T-helper 17 cell (primary cell): ENCODE data around the gene PDCD6IP. TPM values are rescaled to one million over a fixed set of nuclear protein-coding genes. Genes with fewer than 3 reads are reported as not detected.

Source experiments
- ATAC-seq: fragments of 150-1000 bp; cut with Tn5 transposase; 2 replicates; pipeline ENCODE4 v1.10.0; 2021; ENCODE audit warnings: mild to moderate bottlenecking, moderate library complexity
- DNase-seq, 3 donors: peaks; one replicate each; pipeline versions ENCODE4 v3.0.0 to v3.0.0-alpha.2; 2020 to 2021
- H3K9me3 ChIP-seq: one replicate; pipeline ENCODE4 v1.7.0; 2013; ENCODE audit warnings: low read length, mild to moderate bottlenecking; ENCODE audit not compliant: control insufficient read depth, poor library complexity, severe bottlenecking
- H3K27ac Mint-ChIP-seq: one replicate; pipeline ENCODE4 v1.8.0; 2022; ENCODE audit warnings: mild to moderate bottlenecking, moderate library complexity, mixed read lengths
- H3K27me3 Mint-ChIP-seq: one replicate; pipeline ENCODE4 v1.8.0; 2022; ENCODE audit warnings: mixed read lengths
- H3K36me3 Mint-ChIP-seq: one replicate; pipeline ENCODE4 v1.8.0; 2022; ENCODE audit warnings: low read depth, mixed read lengths
- H3K4me1 Mint-ChIP-seq: one replicate; pipeline ENCODE4 v1.8.0; 2022; ENCODE audit warnings: mild to moderate bottlenecking, mixed read lengths
- H3K4me3 Mint-ChIP-seq: one replicate; pipeline ENCODE4 v1.8.0; 2022; ENCODE audit warnings: mild to moderate bottlenecking, moderate library complexity, mixed read lengths
- total RNA-seq, 4 donors: library from RNA in 2 of 4; stranded (reverse) in 2 of 4; gene quantifications; one replicate each; pipeline ENCODE4 v1.2.3 and lab custom pipeline; 2022 to 2026

PDCD6IP gene
- total RNA-seq, 2 donors from 2014 or later: 149 to 156 TPM

- peaks cover 6% of the 10 kb centered on the region for H3K4me1 Mint-ChIP-seq
- no peaks in the 10 kb centered on the region for H3K9me3 ChIP-seq
- no peak overlapping the region for H3K27ac Mint-ChIP-seq
- H3K4me3 Mint-ChIP-seq: peak overlapping the region; percentile 7
- DNase-seq: no peak
- peaks cover 3% of the 10 kb centered on the region for H3K36me3 Mint-ChIP-seq
- H3K27me3 Mint-ChIP-seq: peaks cover 49% of the 10 kb centered on the region
- no peak for ATAC-seq
These were observed 11.7 kb upstream of the PDCD6IP start for GRCh38 chr3:33786565-33787327.

GRCh38 chr3:33787328-33788009 is 11.0 kb upstream of the PDCD6IP start:
- Mint-ChIP-seq H3K4me1 (peaks cover 9% of the 10 kb centered on the region), H3K27me3 (peaks cover 56% of the 10 kb centered on the region), H3K4me3 (peak overlapping the region; percentile 7), H3K36me3 (peaks cover 3% of the 10 kb centered on the region), H3K27ac (no peak overlapping the region)
- peak; percentile 14 to 36 (median 29) for DNase-seq
- H3K9me3 ChIP-seq: no peaks in the 10 kb centered on the region
- peak; percentile 94 for ATAC-seq

- Mint-ChIP-seq H3K36me3 (no peaks in the 10 kb centered on the region), H3K4me3 (no peak overlapping the region), H3K27ac (no peak overlapping the region), H3K27me3 (peaks cover 54% of the 10 kb centered on the region), H3K4me1 (peaks cover 9% of the 10 kb centered on the region)
- H3K9me3 ChIP-seq: no peaks in the 10 kb centered on the region
- ATAC-seq (no peak), DNase-seq (no peak)
These were observed 9.1 kb upstream of the PDCD6IP start for GRCh38 chr3:33789183-33789954.

GRCh38 chr3:33790091-33790490 is 8.3 kb upstream of the PDCD6IP start:
- no peak for DNase-seq
- Mint-ChIP-seq H3K27me3 (peaks cover 54% of the 10 kb centered on the region), H3K36me3 (no peaks in the 10 kb centered on the region), H3K4me1 (peaks cover 9% of the 10 kb centered on the region), H3K4me3 (no peak overlapping the region), H3K27ac (no peak overlapping the region)
- ATAC-seq: no peak
- no peaks in the 10 kb centered on the region for H3K9me3 ChIP-seq

GRCh38 chr3:33791477-33792166 is 6.8 kb upstream of the PDCD6IP start:
- ATAC-seq (peak; percentile 62), DNase-seq (no peak)
- Mint-ChIP-seq H3K4me1 (peaks cover 13% of the 10 kb centered on the region), H3K27ac (no peak overlapping the region), H3K4me3 (no peak overlapping the region), H3K27me3 (peaks cover 54% of the 10 kb centered on the region), H3K36me3 (peaks cover 3% of the 10 kb centered on the region)
- H3K9me3 ChIP-seq: no peaks in the 10 kb centered on the region

GRCh38 chr3:33792167-33792892 is 6.1 kb upstream of the PDCD6IP start:
- Mint-ChIP-seq H3K4me1 (peaks cover 11% of the 10 kb centered on the region), H3K36me3 (peaks cover 3% of the 10 kb centered on the region), H3K27ac (no peak overlapping the region), H3K4me3 (no peak overlapping the region), H3K27me3 (peaks cover 46% of the 10 kb centered on the region)
- DNase-seq (no peak), ATAC-seq (no peak)
- no peaks in the 10 kb centered on the region for H3K9me3 ChIP-seq

- H3K27ac Mint-ChIP-seq: no peak overlapping the region
These were observed 3.3 kb upstream of the PDCD6IP start for GRCh38 chr3:33795131-33795530.

GRCh38 chr3:33795856-33796536 is 2.4 kb upstream of the PDCD6IP start:
- DNase-seq (no peak), ATAC-seq (no peak)
- Mint-ChIP-seq H3K27me3 (peaks cover 17% of the 10 kb centered on the region), H3K4me3 (no peak overlapping the region), H3K27ac (peak overlapping the region; percentile 11), H3K36me3 (peaks cover 7% of the 10 kb centered on the region), H3K4me1 (peaks cover 29% of the 10 kb centered on the region)
- H3K9me3 ChIP-seq: no peaks in the 10 kb centered on the region

More at GRCh38 chr3:33795131-33795530, 3.3 kb upstream of the PDCD6IP start:
- Mint-ChIP-seq H3K4me1 (peaks cover 21% of the 10 kb centered on the region), H3K4me3 (no peak overlapping the region), H3K27me3 (peaks cover 25% of the 10 kb centered on the region), H3K36me3 (peaks cover 7% of the 10 kb centered on the region)
- no peaks in the 10 kb centered on the region for H3K9me3 ChIP-seq
- DNase-seq (no peak), ATAC-seq (no peak)

GRCh38 chr3:33798113-33798417 is 365 bp upstream of the PDCD6IP start:
- Mint-ChIP-seq H3K4me1 (peaks cover 31% of the 10 kb centered on the region), H3K27ac (peak overlapping the region; percentile 99), H3K27me3 (no peaks in the 10 kb centered on the region), H3K4me3 (peak overlapping the region; percentile 99), H3K36me3 (peaks cover 7% of the 10 kb centered on the region)
- DNase-seq (no peak), ATAC-seq (peak; percentile 76)
- no peaks in the 10 kb centered on the region for H3K9me3 ChIP-seq

- H3K9me3 ChIP-seq: no peaks in the 10 kb centered on the region
- Mint-ChIP-seq H3K4me3 (peak overlapping the region; percentile 99), H3K4me1 (peaks cover 41% of the 10 kb centered on the region), H3K27ac (peak overlapping the region; percentile 99), H3K27me3 (no peaks in the 10 kb centered on the region), H3K36me3 (peaks cover 10% of the 10 kb centered on the region)
- DNase-seq (no peak), ATAC-seq (no peak)
These were observed 747 bp downstream of the PDCD6IP start for GRCh38 chr3:33799202-33799551.

- Mint-ChIP-seq H3K36me3 (peaks cover 7% of the 10 kb centered on the region), H3K4me3 (no peak overlapping the region), H3K27me3 (no peaks in the 10 kb centered on the region), H3K4me1 (peaks cover 54% of the 10 kb centered on the region), H3K27ac (peak overlapping the region; percentile 8)
- H3K9me3 ChIP-seq: no peaks in the 10 kb centered on the region
- DNase-seq (no peak), ATAC-seq (no peak)
These were observed 4.8 kb downstream of the PDCD6IP start for GRCh38 chr3:33803252-33803651.

- DNase-seq (no peak), ATAC-seq (no peak)
- Mint-ChIP-seq H3K27ac (peak overlapping the region; percentile 8), H3K36me3 (peaks cover 8% of the 10 kb centered on the region), H3K4me1 (peaks cover 60% of the 10 kb centered on the region), H3K4me3 (no peak overlapping the region), H3K27me3 (no peaks in the 10 kb centered on the region)
- H3K9me3 ChIP-seq: no peaks in the 10 kb centered on the region
These were observed 5.6 kb downstream of the PDCD6IP start for GRCh38 chr3:33803894-33804526.
